Activated CD4-positive, CD25-positive, alpha-beta regulatory T cell treated with anti-CD3 and anti-CD28 coated beads, Interleukin-2, amount 50 U/mL, for 16 hours (primary cell): ENCODE measurements around the gene MAP4K1.

ENCODE experiments used
- DNase-seq: peaks from one replicate; pipeline ENCODE4 v3.0.0-alpha.2; 2020; ENCODE audit warnings: low read depth, low spot score

Gene MAP4K1

DNA sequence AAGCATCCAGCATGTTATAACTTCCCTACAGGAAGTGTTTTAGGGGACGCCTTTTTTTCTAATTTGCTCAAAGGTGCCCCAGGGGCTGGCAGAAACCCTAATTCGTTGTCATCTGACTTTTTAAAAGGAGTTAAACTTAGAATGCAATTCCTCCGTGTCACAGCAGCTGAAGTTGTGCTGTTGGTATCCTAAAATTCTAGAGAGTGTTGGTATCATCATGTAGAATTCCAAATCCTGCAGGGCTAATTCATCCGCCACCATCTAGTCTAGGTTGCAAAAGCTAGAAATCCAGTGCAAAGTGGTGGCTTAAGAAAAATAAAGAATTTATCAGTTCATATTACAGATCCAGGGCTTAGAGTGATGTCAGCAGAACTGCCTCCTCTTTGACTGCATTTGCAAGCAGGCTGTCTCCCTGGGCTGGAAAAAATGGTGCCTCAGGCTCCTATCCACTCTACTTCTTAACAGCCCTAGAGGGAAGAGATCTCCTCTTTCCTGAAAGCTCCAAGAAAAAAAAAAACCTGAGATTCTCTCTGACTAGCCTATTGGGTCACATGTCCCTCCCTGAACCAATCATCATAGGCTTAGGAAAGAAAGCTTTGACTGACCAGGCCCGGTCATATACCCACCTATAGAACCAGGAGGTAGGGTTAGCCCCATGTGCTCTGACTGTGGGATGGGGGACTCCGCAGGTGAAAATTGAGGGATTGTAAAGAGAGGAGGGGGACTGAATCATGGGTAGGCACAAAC lies 73.0 kb downstream of the MAP4K1 start:
- no peak for DNase-seq

DNA sequence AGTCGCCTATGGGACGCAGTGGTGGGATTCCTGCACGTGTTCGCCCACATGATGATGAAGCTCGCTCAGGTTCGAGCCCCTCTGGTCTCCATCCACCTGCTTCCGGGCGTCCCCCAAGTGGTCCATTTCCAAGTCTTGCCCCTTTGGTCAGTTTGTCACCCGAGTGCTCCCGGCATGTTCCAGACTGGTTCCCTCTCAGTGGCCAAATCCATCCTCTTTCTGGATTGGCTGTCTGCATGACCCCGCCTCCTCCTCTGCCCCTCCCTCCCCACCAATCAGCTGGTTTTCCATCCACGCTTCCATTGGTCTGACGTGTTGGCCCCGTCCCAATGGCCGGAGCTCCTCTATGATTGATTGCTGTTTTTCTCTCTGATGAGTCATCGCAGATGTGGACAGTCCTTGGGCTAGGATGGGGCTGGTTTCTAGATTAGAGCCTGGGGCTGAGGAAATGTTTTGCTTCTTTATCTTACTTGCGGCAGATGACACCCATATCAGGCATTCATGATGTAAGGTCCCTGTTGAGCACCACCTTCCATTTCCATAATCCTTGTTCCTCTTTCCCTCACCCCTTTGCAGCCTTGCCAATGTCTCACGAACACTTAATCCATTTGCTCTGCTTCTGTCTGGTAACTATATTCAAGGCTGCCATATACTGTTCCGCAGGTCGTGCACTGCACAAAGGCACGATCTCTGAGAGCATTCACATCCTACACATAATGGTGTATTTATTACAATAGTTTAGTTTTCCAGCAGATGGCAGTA lies 73.8 kb downstream of the MAP4K1 start:
- no peak for DNase-seq

DNA sequence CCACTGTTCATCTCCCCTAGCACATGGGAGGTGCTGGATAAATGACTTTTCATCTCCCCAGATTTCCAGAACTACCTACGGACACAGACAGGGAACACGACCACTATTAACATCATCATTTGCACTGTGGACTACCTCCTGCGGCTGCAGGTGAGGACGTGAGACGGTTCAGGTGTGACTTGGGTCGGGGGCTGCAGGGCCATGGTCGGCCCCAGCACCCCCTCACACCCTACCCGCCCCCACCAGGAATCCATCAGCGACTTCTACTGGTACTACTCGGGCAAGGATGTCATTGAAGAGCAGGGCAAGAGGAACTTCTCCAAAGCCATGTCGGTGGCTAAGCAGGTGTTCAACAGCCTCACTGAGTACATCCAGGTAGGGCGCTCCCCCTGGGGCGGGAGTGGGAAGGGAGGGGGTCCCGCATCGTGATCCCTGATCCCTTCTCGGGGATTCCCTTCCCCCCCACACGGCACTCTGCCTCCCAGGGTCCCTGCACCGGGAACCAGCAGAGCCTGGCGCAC lies 74.4 kb downstream of the MAP4K1 start:
- DNase-seq = no peak

DNA sequence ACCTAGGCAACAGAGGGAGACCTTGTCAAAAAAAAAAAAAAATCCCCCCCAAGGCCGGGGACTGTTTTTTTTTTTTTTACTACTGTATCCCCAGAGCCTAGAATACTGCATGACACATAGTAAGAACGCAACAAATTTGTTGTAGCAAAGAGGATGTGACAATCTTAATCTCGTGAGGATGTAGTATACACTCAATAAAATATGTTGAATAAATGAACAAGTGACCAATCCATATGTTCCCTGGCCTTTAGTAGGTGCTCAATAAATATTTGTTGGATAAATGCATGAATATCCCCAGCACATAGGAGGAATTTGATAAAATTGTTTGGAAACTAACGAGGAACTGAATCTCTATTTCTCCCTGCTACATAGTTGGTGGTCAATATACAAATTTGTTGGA lies 75.7 kb downstream of the MAP4K1 start:
- DNase-seq = no peak

DNA sequence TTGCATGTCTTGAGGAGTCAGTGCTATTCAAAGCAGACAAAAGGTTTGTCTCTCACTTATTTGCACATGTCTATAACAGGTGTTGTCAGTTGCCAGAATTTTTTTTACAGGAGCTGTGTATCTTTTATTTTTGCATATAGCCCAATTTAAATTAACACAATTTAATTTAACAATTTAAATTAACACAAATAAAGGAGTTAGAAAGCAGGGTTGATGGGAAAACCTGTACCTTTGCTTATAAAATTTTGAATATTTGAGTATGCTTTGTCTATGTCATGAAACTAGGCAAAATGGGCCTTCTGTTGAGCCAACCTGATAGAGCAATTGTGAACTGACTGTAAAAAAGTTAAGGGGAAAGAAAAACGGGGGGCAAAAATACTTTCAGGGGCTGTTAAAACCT lies 78.0 kb downstream of the MAP4K1 start:
- no peak for DNase-seq

DNA sequence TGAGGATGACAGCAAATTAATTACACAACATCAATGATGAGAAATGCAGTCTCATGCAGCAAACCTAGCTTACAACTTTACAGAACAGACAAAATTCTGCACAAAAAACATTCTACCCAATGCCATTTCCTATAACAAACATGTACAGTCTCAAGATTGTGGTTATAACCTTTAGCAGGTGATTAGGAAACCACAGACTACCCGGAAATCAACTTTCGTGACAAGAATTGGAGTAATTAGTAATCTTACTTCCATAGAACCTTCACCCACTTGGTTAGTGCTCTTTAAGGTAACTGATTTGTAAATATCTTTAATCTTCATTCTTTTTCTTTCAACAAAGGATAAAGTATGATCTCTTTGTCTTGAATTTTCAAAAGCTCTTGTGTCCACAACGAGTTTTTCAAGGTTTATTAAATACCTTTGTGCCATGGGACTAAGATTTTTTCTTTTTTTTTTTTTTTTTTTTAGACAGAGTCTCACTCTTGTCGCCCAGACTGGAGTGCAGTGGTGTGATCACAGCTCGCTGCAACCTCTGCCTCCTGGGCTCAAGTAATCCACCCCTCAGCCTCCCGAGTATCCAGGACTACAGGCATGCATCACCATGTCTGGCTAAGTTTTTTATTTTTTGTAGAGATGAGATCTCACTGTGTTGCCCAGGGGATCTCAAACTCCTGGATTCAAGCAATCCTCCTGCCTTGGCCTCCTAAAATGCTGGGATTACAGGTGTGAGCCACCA lies 78.8 kb downstream of the MAP4K1 start:
- peak; percentile 33 for DNase-seq

DNA sequence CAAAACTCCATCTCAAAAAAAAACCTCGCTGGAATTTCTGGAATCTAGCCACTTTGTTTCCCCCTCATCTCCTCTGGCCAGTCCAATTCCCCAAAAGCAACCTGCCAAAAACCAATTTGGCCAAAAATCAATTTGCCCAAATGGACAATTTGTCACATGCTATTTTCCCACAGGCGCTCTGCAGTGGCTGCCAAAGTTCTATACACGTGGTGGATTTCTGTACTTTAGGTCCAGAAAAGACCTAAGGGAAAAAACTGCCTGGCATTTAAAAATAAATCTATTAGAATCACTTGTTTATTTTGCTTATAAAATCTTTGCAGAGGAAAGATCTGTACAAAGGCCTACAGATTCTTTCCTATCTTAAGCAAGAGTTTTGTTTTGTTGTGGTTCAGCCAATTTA lies 79.4 kb downstream of the MAP4K1 start:
- DNase-seq = no peak
